Measurements from ENCODE around the gene SCGB3A2. TPM values are rescaled to one million over a fixed set of nuclear protein-coding genes. Genes with fewer than 3 reads are reported as not detected.

SCGB3A2 gene
- total and polyA plus RNA-seq, 2 donors (not counting 1 experiment from before 2014, with no cell fraction given): not detected

DNA sequence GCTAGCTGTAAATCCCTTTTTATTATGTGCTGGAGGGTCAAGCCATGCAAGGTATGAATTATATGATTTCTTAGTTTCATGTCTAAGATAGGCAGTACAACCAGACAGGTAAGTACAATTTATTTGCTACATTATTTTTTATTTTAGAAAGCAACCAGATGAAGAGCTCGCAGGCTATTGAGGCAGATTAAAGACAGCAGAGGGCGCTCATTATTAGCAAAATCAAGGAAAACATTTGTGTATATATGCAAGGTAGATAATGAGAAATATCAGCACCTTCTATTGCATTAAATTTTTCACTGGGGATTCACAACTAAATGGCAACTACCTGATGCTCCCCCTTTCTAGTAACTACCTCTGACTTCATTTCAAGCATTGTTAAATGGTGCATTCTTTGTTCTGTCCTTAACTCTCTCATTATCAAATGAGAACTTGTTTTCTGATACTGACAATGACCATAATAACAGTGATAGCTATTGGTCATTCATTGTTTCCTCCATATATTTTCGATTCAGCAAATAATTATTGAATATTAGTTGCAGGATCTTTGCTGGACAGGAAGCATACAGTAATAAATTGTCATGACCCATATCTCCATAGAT lies 8.6 kb downstream of the SCGB3A2 start:
- no peaks in the 10 kb centered on the region for H3K4me1 Mint-ChIP-seq
- Histone ChIP-seq H3K79me2 (ENCODE audit: control insufficient read depth, insufficient read depth, low read length) (no peaks in the 10 kb centered on the region), H2AFZ (ENCODE audit: insufficient read depth, low read depth, low read length, poor library complexity, severe bottlenecking) (no peak overlapping the region), H3K27ac (ENCODE audit: low read length in 2 of 2) (no peak overlapping the region), H3K36me3 (replicated peaks in 1 of 2; ENCODE audit: control extremely low read depth in 1 of 2, control insufficient read depth in 1 of 2, extremely low read depth in 1 of 2, insufficient read depth in 2 of 2, low read length in 1 of 2) (no peaks in the 10 kb centered on the region), H3K4me1 (ENCODE audit: control insufficient read depth in 2 of 2, insufficient read depth in 2 of 2, low read length in 2 of 2) (no peaks in the 10 kb centered on the region), H3K4me3 (ENCODE audit: control extremely low read depth in 1 of 5, extremely low read depth in 1 of 5, insufficient read depth in 1 of 5, low read depth in 2 of 5, low read length in 4 of 5) (no peak overlapping the region), H3K27me3 (replicated peaks in 1 of 4; ENCODE audit: control extremely low read depth in 1 of 4, control insufficient read depth in 3 of 4, insufficient read depth in 4 of 4, low read length in 3 of 4) (peaks cover 0 to 2% (median 0%) of the 10 kb centered on the region in 4 experiments), H3K9ac (ENCODE audit: low read length) (no peak overlapping the region), H4K20me1 (ENCODE audit: control insufficient read depth, insufficient read depth, low read length, poor library complexity, severe bottlenecking) (no peaks in the 10 kb centered on the region), H3K4me2 (replicated peaks; ENCODE audit: low read depth, low read length, poor library complexity, severe bottlenecking) (no peak overlapping the region), H3K9me3 (ENCODE audit: control extremely low read depth in 1 of 3, control insufficient read depth in 2 of 3, insufficient read depth in 1 of 3, low read length in 2 of 3) (no peaks in the 10 kb centered on the region)
- no peak overlapping the region for H3K4me3 Mint-ChIP-seq
- no CpG with 5 or more reads among the region's 3 CpGs for WGBS (ENCODE audit: insufficient coverage)
- no peaks in the 10 kb centered on the region for H3K9me3 Mint-ChIP-seq (ENCODE audit: insufficient read depth)
- no peak for DNase-seq
- ATAC-seq (ENCODE audit: low read depth): no peak
- H3K27ac Mint-ChIP-seq: no peak overlapping the region
- ChIA-PET POLR2A (no interaction called here), CTCF (no interaction called here)
- TF ChIP-seq, protein P1, sequence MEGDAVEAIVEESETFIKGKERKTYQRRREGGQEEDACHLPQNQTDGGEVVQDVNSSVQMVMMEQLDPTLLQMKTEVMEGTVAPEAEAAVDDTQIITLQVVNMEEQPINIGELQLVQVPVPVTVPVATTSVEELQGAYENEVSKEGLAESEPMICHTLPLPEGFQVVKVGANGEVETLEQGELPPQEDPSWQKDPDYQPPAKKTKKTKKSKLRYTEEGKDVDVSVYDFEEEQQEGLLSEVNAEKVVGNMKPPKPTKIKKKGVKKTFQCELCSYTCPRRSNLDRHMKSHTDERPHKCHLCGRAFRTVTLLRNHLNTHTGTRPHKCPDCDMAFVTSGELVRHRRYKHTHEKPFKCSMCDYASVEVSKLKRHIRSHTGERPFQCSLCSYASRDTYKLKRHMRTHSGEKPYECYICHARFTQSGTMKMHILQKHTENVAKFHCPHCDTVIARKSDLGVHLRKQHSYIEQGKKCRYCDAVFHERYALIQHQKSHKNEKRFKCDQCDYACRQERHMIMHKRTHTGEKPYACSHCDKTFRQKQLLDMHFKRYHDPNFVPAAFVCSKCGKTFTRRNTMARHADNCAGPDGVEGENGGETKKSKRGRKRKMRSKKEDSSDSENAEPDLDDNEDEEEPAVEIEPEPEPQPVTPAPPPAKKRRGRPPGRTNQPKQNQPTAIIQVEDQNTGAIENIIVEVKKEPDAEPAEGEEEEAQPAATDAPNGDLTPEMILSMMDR (IDR thresholded peaks at IDR 0.05): peak; percentile 17
- no peak for TF ChIP-seq EZH2 (IDR thresholded peaks at IDR 0.05; ENCODE audit: borderline replicate concordance, insufficient read depth, low read depth, low read length, poor library complexity, severe bottlenecking)
- H3K27me3 Mint-ChIP-seq: peaks cover 8% of the 10 kb centered on the region
- intact Hi-C loops (cut with micrococcal nuclease): no loop called here

DNA sequence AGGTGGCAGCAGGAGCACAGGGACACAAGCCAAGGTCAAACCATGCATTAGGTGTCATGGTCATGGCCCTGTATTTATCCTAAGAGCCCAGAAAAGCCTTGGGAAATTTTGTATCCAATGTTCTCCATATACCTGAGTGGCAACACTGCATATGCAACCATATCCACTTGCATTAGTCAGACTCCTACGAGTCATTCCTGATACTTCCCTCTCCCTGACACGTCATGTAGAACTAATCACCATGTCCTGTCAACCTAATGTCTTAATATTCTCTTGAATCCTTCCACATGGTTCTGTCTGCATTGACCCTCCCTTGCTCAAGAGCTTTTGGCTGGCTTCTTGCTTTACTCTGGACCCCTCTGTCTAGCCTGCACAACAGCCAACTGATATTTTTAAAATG lies 9.4 kb downstream of the SCGB3A2 start:
- no peaks in the 10 kb centered on the region for H3K9me3 ChIP-seq (ENCODE audit: control extremely low read depth in 1 of 3, control insufficient read depth in 2 of 3, insufficient read depth in 1 of 3, low read length in 2 of 3)
- Mint-ChIP-seq H3K27me3 (peaks cover 8% of the 10 kb centered on the region), H3K9me3 (ENCODE audit: insufficient read depth) (no peaks in the 10 kb centered on the region), H3K4me3 (no peak overlapping the region), H3K27ac (no peak overlapping the region), H3K4me1 (no peaks in the 10 kb centered on the region)
- peaks cover 0 to 2% (median 0%) of the 10 kb centered on the region in 4 experiments for H3K27me3 ChIP-seq (replicated peaks in 1 of 4; ENCODE audit: control extremely low read depth in 1 of 4, control insufficient read depth in 3 of 4, insufficient read depth in 4 of 4, low read length in 3 of 4)
- no peak overlapping the region for H3K4me2 ChIP-seq (replicated peaks; ENCODE audit: low read depth, low read length, poor library complexity, severe bottlenecking)
- no peak overlapping the region for H3K9ac ChIP-seq (ENCODE audit: low read length)
- DNase-seq (no peak), ATAC-seq (ENCODE audit: low read depth) (no peak)
- no peak overlapping the region for H3K4me3 ChIP-seq (ENCODE audit: control extremely low read depth in 1 of 5, extremely low read depth in 1 of 5, insufficient read depth in 1 of 5, low read depth in 2 of 5, low read length in 4 of 5)
- no peaks in the 10 kb centered on the region for H3K4me1 ChIP-seq (ENCODE audit: control insufficient read depth in 2 of 2, insufficient read depth in 2 of 2, low read length in 2 of 2)
- H3K36me3 ChIP-seq (replicated peaks in 1 of 2; ENCODE audit: control extremely low read depth in 1 of 2, control insufficient read depth in 1 of 2, extremely low read depth in 1 of 2, insufficient read depth in 2 of 2, low read length in 1 of 2): no peaks in the 10 kb centered on the region
- TF ChIP-seq, protein P1 (IDR thresholded peaks at IDR 0.05): no peak
- TF ChIP-seq EZH2 (IDR thresholded peaks at IDR 0.05; ENCODE audit: borderline replicate concordance, insufficient read depth, low read depth, low read length, poor library complexity, severe bottlenecking): no peak
- intact Hi-C loops (cut with micrococcal nuclease): no loop called here
- CTCF ChIA-PET: no interaction called here
- POLR2A ChIA-PET: no interaction called here
- H4K20me1 ChIP-seq (ENCODE audit: control insufficient read depth, insufficient read depth, low read length, poor library complexity, severe bottlenecking): no peaks in the 10 kb centered on the region
- WGBS (ENCODE audit: insufficient coverage): 80% methylated on average over 2 of the region's 2 CpGs
- no peak overlapping the region for H3K27ac ChIP-seq (ENCODE audit: low read length in 2 of 2)
- no peaks in the 10 kb centered on the region for H3K79me2 ChIP-seq (ENCODE audit: control insufficient read depth, insufficient read depth, low read length)
- H2AFZ ChIP-seq (ENCODE audit: insufficient read depth, low read depth, low read length, poor library complexity, severe bottlenecking): no peak overlapping the region

Data from B cell (primary cell).